C4-2B (cell line): ENCODE results near the gene ZFAND2B.

Experiments used
- ZFX ChIP-seq: fragments of 450-650 bp; IDR thresholded peaks from 2 replicates; pipeline ENCODE4 v1.6.1; 2017
- TF ChIP-seq, protein P1 (sequence below): fragments of 450-650 bp; conservative IDR thresholded peaks from 2 replicates; pipeline ENCODE4 v1.5.1; 2017; ENCODE audit warnings: mild to moderate bottlenecking

DNA sequence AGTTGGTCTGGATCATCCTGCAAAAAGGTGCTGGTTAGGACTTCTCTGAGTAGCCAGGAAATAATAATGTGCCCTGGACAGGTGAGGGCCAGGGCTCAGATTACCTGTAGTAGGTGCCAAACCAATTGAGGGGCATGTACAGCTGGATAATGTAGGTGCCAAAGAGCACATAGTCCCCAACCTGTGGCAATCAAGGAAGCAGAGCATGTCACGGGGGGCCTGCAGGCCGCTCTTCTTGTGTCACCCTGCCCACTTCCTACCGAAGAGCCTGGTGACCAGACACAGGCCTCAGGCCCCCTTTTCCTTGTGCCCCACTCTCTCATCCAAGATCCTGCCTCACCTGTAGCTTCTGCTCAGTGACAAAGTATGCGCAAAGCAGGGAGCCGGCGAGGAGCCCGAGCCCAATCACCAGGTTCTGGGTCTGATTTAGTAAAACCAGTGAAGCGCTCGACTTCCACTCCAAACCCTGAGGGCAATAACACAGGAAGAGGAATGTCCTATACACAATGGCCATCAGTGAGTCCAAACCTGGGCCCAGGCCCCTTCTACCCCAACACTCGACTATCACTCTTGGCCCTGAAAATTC, 7.0 kb downstream of the ZFAND2B start:
- TF ChIP-seq, protein P1, sequence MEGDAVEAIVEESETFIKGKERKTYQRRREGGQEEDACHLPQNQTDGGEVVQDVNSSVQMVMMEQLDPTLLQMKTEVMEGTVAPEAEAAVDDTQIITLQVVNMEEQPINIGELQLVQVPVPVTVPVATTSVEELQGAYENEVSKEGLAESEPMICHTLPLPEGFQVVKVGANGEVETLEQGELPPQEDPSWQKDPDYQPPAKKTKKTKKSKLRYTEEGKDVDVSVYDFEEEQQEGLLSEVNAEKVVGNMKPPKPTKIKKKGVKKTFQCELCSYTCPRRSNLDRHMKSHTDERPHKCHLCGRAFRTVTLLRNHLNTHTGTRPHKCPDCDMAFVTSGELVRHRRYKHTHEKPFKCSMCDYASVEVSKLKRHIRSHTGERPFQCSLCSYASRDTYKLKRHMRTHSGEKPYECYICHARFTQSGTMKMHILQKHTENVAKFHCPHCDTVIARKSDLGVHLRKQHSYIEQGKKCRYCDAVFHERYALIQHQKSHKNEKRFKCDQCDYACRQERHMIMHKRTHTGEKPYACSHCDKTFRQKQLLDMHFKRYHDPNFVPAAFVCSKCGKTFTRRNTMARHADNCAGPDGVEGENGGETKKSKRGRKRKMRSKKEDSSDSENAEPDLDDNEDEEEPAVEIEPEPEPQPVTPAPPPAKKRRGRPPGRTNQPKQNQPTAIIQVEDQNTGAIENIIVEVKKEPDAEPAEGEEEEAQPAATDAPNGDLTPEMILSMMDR, result no peak
- no peak for TF ChIP-seq ZFX
